22Rv1 (cell line): ENCODE results near the gene SLC12A4.

Experiments used
- ZFX ChIP-seq: fragments of 450-650 bp; IDR thresholded peaks from 2 replicates; pipeline ENCODE4 v1.6.1; 2017; ENCODE audit warnings: antibody characterized with exemption, borderline replicate concordance
- TF ChIP-seq, protein P1 (sequence below): fragments of 450-650 bp; IDR thresholded peaks from 2 replicates; pipeline ENCODE4 v1.5.1; 2017; ENCODE audit warnings: mild to moderate bottlenecking

DNA sequence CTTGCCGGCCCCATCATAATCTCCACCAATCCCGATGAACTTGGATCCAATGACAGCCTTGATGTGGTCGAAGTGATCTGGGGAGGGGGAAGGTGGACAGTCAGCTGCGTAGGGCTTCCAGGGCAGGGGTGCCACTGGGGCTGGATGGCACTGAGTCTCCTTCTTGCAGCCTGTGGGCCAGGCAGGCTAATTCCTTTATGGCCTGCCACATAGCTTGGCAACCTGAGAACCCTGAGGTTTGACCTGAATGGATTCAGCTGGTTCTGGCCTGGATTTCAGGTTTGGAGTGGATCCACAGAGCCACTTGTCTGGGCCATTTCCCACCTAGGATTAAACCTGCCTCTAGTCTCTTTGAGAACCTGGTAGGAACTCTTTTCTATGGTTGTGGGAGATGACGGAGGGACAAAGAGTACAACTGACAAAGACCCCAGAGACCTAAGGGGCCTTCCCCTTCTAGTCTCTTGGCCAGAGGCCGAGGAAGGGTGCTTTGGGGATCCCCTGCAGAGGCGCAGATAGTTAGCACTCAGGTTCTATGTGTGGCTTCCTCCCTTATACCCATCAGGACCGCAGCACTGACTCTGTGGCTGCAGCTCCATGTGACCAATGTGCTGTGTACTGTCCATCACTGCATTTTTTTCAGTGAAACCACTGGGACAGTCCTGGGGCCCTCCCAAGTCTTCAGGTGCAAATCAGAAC lies 21.0 kb upstream of the SLC12A4 start:
- TF ChIP-seq, protein P1, sequence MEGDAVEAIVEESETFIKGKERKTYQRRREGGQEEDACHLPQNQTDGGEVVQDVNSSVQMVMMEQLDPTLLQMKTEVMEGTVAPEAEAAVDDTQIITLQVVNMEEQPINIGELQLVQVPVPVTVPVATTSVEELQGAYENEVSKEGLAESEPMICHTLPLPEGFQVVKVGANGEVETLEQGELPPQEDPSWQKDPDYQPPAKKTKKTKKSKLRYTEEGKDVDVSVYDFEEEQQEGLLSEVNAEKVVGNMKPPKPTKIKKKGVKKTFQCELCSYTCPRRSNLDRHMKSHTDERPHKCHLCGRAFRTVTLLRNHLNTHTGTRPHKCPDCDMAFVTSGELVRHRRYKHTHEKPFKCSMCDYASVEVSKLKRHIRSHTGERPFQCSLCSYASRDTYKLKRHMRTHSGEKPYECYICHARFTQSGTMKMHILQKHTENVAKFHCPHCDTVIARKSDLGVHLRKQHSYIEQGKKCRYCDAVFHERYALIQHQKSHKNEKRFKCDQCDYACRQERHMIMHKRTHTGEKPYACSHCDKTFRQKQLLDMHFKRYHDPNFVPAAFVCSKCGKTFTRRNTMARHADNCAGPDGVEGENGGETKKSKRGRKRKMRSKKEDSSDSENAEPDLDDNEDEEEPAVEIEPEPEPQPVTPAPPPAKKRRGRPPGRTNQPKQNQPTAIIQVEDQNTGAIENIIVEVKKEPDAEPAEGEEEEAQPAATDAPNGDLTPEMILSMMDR = no peak
- TF ChIP-seq ZFX = no peak
